Activated CD8-positive, alpha-beta T cell treated with anti-CD3 and anti-CD28 coated beads for 36 hours (primary cell): ENCODE results near the gene CNN2. TPM values are rescaled to one million over a fixed set of nuclear protein-coding genes. Genes with fewer than 3 reads are reported as not detected.

Experiments
- ATAC-seq: fragments of 200-7000 bp; cut with Tn5 transposase; one replicate; pipeline ENCODE4 v1.10.0; 2021; ENCODE audit warnings: mild to moderate bottlenecking, moderate library complexity
- CTCF ChIA-PET: fragments of 350-600 bp; sonication (Branson Sonifier 250); formaldehyde crosslinking; loops from one replicate; lab custom pipeline; 2021; ENCODE audit warnings: antibody characterized with exemption; lab: Charles Lee
- POLR2A ChIA-PET: fragments of 350-600 bp; sonication (Branson Sonifier 250); formaldehyde crosslinking; loops from one replicate; lab custom pipeline; 2021; ENCODE audit warnings: antibody characterized with exemption; lab: Charles Lee
- DNase-seq: peaks from one replicate; pipeline ENCODE4 v3.0.0-alpha.2; 2020
- H3K27ac Mint-ChIP-seq: one replicate; pipeline ENCODE4 v1.8.0; 2021; ENCODE audit warnings: mild to moderate bottlenecking, mixed read lengths
- H3K27me3 Mint-ChIP-seq: one replicate; pipeline ENCODE4 v1.8.0; 2021; ENCODE audit warnings: mixed read lengths
- H3K36me3 Mint-ChIP-seq: one replicate; pipeline ENCODE4 v1.8.0; 2021; ENCODE audit warnings: low read depth, mixed read lengths
- H3K4me1 Mint-ChIP-seq: one replicate; pipeline ENCODE4 v1.8.0; 2021; ENCODE audit warnings: low read depth, mixed read lengths
- H3K4me3 Mint-ChIP-seq: one replicate; pipeline ENCODE4 v1.8.0; 2021; ENCODE audit warnings: mild to moderate bottlenecking, moderate library complexity, mixed read lengths
- H3K9me3 Mint-ChIP-seq: one replicate; pipeline ENCODE4 v1.8.0; 2021; ENCODE audit warnings: mixed read lengths
- CTCF ChIP-seq: fragments of 200-600 bp; IDR thresholded peaks from one replicate; pipeline ENCODE4 v1.8.0; 2022; ENCODE audit warnings: antibody characterized with exemption, mild to moderate bottlenecking
- intact Hi-C: fragments of 100-400 bp; cut with micrococcal nuclease; formaldehyde crosslinking; loops from one replicate; pipeline ENCODE4 v1.10.0; 2022
- total RNA-seq, 2 experiments: library from RNA; stranded (reverse); gene quantifications; one replicate each; pipeline ENCODE4 v1.2.3, GENCODE V29; 2021

CNN2 gene
- total RNA-seq, 2 experiments from 2014 or later = 97.4 to 98.3 TPM

DNA sequence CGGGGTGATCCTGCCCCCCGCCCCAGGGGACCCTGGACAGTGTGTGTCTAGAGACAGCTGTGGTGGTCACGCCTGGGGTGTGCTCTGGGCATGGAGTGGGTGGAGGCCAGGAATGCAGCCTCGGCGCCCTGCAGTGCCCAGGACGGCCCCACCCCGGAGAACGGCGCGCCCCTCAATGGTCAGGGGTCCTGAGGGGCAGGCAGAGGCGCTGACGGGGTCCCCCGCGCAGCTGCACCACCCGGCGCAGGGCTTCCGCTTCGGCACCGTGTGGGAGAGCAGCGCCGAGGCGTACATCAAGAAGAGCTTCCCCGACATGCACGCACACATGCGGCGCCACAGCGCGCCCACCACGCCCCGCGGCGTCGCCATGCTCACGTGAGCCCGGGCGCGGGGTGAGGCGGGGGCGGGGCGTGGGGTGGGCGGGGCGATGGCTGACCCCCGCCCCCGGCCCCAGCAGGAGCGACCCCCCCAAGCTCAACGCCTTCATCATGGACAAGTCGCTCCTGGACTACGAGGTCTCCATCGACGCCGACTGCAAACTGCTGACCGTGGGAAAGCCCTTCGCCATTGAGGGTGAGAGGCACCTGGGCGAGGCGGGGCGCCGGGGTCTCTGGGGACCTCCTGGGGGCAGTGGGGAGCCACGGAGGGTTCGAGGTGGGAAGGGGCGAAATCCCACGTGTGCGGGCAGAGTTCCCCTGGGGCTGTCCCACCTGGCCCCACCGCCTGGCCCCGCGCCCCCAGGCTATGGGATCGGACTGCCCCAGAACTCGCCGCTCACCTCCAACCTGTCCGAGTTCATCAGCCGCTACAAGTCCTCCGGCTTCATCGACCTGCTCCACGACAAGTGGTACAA, 18.8 kb upstream of the CNN2 start:
- H3K27ac Mint-ChIP-seq = no peak overlapping the region
- DNase-seq (no peak), ATAC-seq (no peak)
- POLR2A ChIA-PET = no interaction called here
- H3K36me3 Mint-ChIP-seq = peaks cover 5% of the 10 kb centered on the region
- no peak for TF ChIP-seq CTCF
- H3K4me3 Mint-ChIP-seq = no peak overlapping the region
- peaks cover 1% of the 10 kb centered on the region for H3K27me3 Mint-ChIP-seq
- intact Hi-C loops = no loop called here
- no peaks in the 10 kb centered on the region for H3K9me3 Mint-ChIP-seq
- H3K4me1 Mint-ChIP-seq = no peaks in the 10 kb centered on the region
- CTCF ChIA-PET = interaction anchor here (0.7 to 1.1 kb wide), 2 partner anchors 10 to 113 kb away, joined by 3 to 4 read pairs; no protein-coding TSS in a partner anchor

- peaks cover 5% of the 10 kb centered on the region for H3K36me3 Mint-ChIP-seq
- H3K27me3 Mint-ChIP-seq = no peaks in the 10 kb centered on the region
- no peak for ATAC-seq
- intact Hi-C loops = no loop called here
- TF ChIP-seq CTCF = no peak
- DNase-seq = no peak
- ChIA-PET CTCF (interaction anchor here (1.1 kb wide), 1 partner anchor 114 kb away, joined by 4 read pairs; no protein-coding TSS in a partner anchor), POLR2A (no interaction called here)
- H3K4me1 Mint-ChIP-seq = no peaks in the 10 kb centered on the region
- no peak overlapping the region for H3K4me3 Mint-ChIP-seq
- H3K27ac Mint-ChIP-seq = no peak overlapping the region
- H3K9me3 Mint-ChIP-seq = no peaks in the 10 kb centered on the region
Measured at GRCh38 chr19:1008268-1009040, 18.0 kb upstream of the CNN2 start.

- POLR2A ChIA-PET = interaction anchor here (0.5 to 1.5 kb wide), 3 partner anchors 11 to 161 kb away, joined by 3 to 4 read pairs (median 3); no protein-coding TSS in a partner anchor
- Mint-ChIP-seq H3K4me3 (no peak overlapping the region), H3K4me1 (peaks cover 2% of the 10 kb centered on the region), H3K9me3 (no peaks in the 10 kb centered on the region), H3K27me3 (no peaks in the 10 kb centered on the region), H3K27ac (no peak overlapping the region), H3K36me3 (peaks cover 5% of the 10 kb centered on the region)
- CTCF ChIA-PET = interaction anchor here (1.1 to 1.3 kb wide), 2 partner anchors 8 to 10 kb away, joined by 3 read pairs; no protein-coding TSS in a partner anchor
- DNase-seq = no peak
- ATAC-seq = no peak
- intact Hi-C loops = no loop called here
- TF ChIP-seq CTCF = no peak
Measured at GRCh38 chr19:1009041-1009980, 17.1 kb upstream of the CNN2 start.

- H3K36me3 Mint-ChIP-seq = peaks cover 5% of the 10 kb centered on the region
- intact Hi-C loops = no loop called here
- ATAC-seq (no peak), DNase-seq (no peak)
- H3K4me1 Mint-ChIP-seq = peaks cover 2% of the 10 kb centered on the region
- no peaks in the 10 kb centered on the region for H3K9me3 Mint-ChIP-seq
- no peak overlapping the region for H3K4me3 Mint-ChIP-seq
- H3K27me3 Mint-ChIP-seq = no peaks in the 10 kb centered on the region
- no peak overlapping the region for H3K27ac Mint-ChIP-seq
- ChIA-PET POLR2A (interaction anchor here (0.5 to 1.5 kb wide), 3 partner anchors 10 to 162 kb away, joined by 3 to 4 read pairs (median 3); no protein-coding TSS in a partner anchor), CTCF (interaction anchor here (1.1 to 1.3 kb wide), 2 partner anchors 9 kb away, joined by 3 read pairs; no protein-coding TSS in a partner anchor)
- TF ChIP-seq CTCF = no peak
Measured at GRCh38 chr19:1009981-1010538, 16.3 kb upstream of the CNN2 start.
